ENCODE data around the gene MECR.

- TF ChIP-seq POLR2AphosphoS5 (IDR thresholded peaks at IDR 0.05) (no peak), CTCF (IDR thresholded peaks at IDR 0.05) (no peak)
Measured at GRCh38 chr1:29240400-29240837, 9.7 kb upstream of the MECR start.
